HG03175 (cell line): ENCODE measurements around the gene GK2.

Experiments
- ATAC-seq: cut with Tn5 transposase; IDR thresholded peaks from one replicate; pipeline ENCODE4 v1.9.1; 2021; ENCODE audit warnings: mild to moderate bottlenecking, moderate library complexity; ENCODE audit not compliant: unreplicated experiment

Gene GK2

GRCh38 chr4:79408063-79408462 lies at the start of gene GK2:
Gene GK2 (minus strand): TSS chr4:79408228. CDS start chr4:79408200, 28 bp downstream.
- no peak for ATAC-seq

GRCh38 chr4:79455216-79455615 lies 47.2 kb upstream of the GK2 start:
- ATAC-seq: no peak

- ATAC-seq: no peak
Measured at GRCh38 chr4:79454656-79455055, 46.6 kb upstream of the GK2 start.

- ATAC-seq: no peak
Measured at GRCh38 chr4:79450053-79450452, 42.0 kb upstream of the GK2 start.

- no peak for ATAC-seq
Measured at GRCh38 chr4:79446145-79446544, 38.1 kb upstream of the GK2 start.

GRCh38 chr4:79445371-79445781 lies 37.3 kb upstream of the GK2 start:
- ATAC-seq: no peak

- no peak for ATAC-seq
Measured at GRCh38 chr4:79442422-79442821, 34.4 kb upstream of the GK2 start.

- no peak for ATAC-seq
Measured at GRCh38 chr4:79439489-79439888, 31.5 kb upstream of the GK2 start.

- ATAC-seq: no peak
Measured at GRCh38 chr4:79431839-79432238, 23.8 kb upstream of the GK2 start.

- ATAC-seq: no peak
Measured at GRCh38 chr4:79429113-79429903, 21.3 kb upstream of the GK2 start.

GRCh38 chr4:79426989-79427388 lies 19.0 kb upstream of the GK2 start:
- ATAC-seq: no peak

- ATAC-seq: no peak
Measured at GRCh38 chr4:79425586-79425985, 17.6 kb upstream of the GK2 start.

- no peak for ATAC-seq
Measured at GRCh38 chr4:79421483-79421882, 13.5 kb upstream of the GK2 start.

GRCh38 chr4:79413886-79414285 lies 5.9 kb upstream of the GK2 start:
- ATAC-seq: no peak

GRCh38 chr4:79413032-79413885 lies 5.2 kb upstream of the GK2 start:
- ATAC-seq: no peak

- no peak for ATAC-seq
Measured at GRCh38 chr4:79404666-79405065, 3.4 kb downstream of the GK2 start.

- no peak for ATAC-seq
Measured at GRCh38 chr4:79403356-79403755, 4.7 kb downstream of the GK2 start.

- ATAC-seq: no peak
Measured at GRCh38 chr4:79402332-79402851, 5.6 kb downstream of the GK2 start.

GRCh38 chr4:79399076-79399475 lies 9.0 kb downstream of the GK2 start:
- ATAC-seq: no peak

- ATAC-seq: no peak
Measured at GRCh38 chr4:79397951-79398350, 10.1 kb downstream of the GK2 start.

GRCh38 chr4:79396794-79397193 lies 11.2 kb downstream of the GK2 start:
- no peak for ATAC-seq

GRCh38 chr4:79395841-79396240 lies 12.2 kb downstream of the GK2 start:
- ATAC-seq: no peak
